Measurements from ENCODE around the gene TMTC2. TPM values are rescaled to one million over a fixed set of nuclear protein-coding genes. Genes with fewer than 3 reads are reported as not detected.
"Not testable (repeated sequence)": the region's sequence is repeated elsewhere in the genome, so short reads cannot be mapped to it uniquely, and the experiment has no call there.

Gene TMTC2
- total RNA-seq, 1 donor from 2014 or later = 37.3 TPM

DNA sequence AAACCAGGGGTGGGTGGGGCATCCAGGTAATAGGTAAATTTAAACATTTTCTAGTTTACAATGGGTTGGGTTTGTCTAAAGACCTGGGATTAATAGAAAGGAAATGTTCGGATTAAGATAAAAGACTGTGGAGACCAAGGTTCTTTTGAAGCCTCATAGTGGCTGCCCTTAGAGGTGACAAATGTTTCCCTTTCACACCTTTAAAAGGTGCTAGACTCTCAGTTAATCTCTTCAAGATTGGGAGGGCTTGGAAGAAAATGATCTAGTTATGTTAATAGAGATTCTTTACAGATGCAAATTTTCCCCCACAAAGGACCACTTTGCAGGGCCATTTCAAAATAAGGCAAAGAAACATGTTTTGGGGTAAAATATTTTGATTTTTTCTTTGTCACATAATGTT, 39.0 kb downstream of the TMTC2 start:
- no peak for DNase-seq (ENCODE audit: low spot score)

DNA sequence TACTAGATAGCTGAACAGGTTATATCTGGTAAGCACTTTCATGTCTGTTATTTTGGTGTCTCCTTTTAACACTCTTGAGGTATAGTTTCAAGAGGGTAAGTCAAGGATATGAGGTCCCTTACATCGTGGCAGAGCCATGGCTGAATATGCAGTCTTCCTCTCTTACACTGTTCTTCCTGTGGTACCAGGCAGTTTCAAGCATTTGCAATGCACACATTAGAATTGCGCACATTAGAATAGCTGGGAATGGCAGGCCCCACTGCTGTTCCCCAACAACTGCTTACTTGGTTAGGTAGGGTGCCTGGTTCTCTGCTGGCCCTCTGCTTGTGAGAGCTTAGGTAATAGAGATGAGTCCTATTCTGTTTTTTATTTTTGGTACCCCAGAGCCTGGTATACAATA, 41.2 kb downstream of the TMTC2 start:
- no peak for DNase-seq (ENCODE audit: low spot score)

DNA sequence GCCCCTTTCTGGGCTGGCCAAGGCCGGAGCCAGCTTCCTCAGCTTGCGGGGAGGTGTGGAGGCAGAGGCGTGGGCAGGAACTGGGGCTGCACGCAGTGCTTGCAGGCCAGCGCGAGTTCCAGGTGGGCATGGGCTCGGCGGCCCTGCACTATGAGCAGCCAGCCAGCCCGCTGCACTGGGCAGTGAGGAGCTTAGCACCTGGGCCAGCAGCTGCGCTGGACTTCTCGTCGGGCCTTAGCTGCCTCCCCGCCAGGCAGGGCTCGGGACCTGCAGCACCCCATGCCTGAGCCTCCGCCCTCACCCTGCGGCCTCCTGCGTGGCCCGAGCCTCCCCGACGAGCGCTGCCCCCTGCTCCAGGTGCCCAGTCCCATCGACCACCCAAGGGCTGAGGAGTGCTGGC, 42.0 kb downstream of the TMTC2 start:
- no peak for DNase-seq (ENCODE audit: low spot score)

DNA sequence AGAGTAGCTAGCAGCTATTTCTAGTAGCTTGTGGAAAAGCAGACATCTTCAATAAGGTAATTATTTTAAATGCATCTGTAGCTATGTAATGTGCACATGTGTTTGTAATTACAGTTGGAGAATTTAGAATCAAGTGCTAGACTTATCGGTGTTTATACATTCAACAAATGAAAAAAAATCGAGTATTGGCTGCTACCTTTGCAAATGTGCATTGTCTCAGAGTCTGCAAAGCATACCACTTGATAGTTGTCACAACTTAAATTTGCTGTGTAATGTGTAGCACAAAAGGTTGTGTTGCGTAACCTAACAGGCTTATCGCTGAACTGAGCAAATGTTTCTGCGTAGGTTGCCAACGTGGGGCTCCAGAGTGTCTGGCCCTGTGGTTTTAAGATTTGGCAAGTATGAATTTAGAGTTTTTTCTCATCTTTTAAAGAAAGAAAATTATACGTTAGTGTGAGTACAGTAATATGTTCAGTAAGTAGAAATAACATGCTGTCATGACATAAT, 44.3 kb downstream of the TMTC2 start:
- no peak for DNase-seq (ENCODE audit: low spot score)

DNA sequence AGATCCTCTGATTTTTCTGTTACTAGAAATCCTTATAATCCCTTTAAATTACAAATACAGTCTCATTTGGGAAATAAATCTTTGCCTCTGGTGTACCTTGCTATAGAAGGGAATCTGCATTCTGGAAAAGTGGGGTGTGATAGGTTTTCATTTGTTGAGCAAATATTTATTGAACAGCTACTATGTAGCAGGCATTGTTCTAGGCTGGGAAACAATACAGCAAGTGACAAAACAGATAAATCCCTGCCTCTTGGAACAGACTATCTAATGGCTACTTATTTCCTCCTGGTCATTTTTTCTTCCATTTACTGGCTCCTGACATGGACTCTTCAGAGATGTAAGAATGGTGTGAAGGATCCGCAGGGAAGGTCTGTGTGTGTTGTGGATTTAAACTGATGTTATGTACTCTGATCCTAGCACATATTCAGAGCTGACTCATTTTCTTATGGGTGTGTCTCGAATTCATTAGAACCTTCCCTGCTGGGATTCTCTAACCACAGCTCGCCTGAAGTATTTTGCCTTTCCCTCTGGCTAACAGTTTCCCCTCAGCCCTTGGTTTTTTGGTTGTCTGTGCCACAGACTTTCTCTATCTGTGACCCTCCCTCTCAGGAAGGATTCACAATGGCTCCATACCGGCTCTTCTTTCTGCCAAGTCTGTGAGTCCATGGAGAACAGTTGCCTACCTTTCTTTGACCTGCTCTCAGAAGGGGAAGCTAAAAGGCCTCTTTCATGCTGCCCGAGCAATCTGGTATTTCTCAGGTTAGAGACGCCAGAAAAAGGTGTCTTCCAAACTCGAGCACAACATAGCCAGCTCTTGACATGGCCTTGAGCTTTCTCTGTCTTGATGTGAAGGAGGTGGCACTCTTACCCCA, 53.7 kb downstream of the TMTC2 start:
- no peak for DNase-seq (ENCODE audit: low spot score)

DNA sequence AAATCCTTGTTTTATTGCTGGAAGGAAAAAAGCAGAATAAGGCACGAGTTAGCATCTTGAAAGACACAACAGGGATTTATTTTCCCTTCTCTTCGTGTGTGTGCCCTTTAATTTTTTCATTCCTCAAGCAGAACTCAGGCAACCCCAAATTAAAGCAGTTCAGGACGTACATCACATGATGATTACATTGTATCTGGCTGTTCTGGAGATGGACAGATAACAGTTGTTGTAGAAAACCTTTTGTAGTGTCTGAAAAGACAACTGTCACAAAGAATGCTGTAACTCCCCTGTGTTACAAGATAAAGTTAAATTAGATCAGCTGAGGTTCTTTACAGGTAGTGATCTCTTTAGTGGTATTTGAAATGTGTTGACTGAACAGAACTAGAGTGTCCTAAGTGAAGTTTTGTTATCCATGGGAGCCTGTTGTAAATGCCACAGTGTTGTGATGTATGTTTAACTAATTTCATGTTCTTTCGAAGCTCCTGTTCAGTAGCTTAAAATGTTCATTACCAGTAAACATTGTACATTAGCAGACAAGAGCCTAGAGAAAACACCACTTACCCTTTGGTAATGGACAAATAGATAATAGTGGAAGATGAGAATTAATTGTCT, 58.5 kb downstream of the TMTC2 start:
- DNase-seq (ENCODE audit: low spot score) = peak; percentile 2

DNA sequence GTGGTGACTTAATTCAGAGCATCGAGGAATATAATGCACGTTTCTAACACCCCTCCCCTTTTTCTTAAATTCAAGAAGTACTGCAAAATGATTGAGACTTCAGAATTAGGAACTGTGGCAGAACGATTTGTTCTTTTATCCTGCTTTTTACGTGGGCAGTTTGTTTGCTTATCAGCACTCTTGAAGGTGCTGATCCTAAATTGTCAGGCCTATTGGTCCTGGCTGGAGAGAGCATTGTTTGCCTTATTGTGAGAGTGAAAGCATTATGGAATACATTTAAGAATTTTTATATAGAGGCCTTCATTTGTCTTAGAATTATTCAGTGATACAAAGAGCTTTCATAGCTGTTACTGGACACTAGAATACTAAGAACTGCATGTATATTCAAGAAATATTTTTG, 59.1 kb downstream of the TMTC2 start:
- DNase-seq (ENCODE audit: low spot score) = no peak

DNA sequence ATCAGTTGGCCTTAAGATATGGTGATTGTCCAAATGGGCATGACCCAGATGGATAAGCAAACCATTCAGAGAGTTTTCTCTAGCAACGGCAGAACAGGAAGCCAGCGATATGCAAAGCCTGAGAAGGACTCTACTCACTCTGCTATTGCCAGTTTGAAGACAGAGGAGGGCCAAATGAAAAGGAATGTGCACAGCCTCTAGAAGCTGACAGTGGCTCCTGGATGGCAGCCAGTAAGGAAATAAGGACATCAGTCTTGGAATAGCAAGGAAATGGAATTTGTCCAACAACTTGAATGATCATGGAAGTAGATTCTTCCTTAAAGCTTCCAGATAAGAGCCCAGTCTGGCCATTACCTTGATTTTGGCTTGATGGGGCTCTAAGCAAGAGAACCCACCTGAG, 60.0 kb downstream of the TMTC2 start:
- no peak for DNase-seq (ENCODE audit: low spot score)

DNA sequence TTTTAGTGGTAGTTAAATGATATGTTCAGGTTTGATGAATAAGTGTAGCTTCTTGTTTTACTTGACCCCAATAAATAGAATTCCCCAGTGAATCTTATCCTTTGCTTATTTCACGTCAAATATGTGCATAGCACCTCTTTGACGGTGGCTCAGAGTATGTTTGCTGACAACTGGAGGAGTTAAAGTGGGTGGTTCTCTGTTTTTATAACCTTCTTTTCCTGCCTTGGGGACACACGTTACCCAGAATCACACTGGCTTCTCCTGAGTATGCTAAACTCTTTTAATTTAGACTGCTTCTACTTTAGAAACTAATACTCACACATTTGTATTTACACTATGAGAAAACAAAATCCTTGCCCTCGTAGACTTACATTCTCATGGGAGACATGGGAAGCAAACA, 62.3 kb downstream of the TMTC2 start:
- DNase-seq (ENCODE audit: low spot score) = no peak

DNA sequence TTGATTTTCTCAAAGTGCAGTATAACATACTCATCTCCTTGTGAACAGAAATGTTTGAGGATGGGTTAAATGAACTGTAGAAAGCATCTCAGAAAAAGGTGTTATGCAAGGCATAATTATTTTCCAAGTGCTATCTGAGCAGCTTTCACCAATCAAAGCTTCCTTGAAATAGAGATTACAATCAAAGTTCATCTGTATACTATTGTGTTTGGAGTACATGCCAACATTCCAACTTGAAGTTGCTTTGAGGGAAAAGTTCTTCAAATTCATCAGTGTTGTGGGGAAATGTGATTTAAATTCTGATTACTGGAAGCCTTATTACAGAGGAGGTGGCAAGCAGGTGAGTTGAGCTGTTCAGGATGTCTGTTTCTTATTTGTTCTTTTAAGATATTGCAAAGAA, 68.2 kb downstream of the TMTC2 start:
- DNase-seq (ENCODE audit: low spot score) = no peak

DNA sequence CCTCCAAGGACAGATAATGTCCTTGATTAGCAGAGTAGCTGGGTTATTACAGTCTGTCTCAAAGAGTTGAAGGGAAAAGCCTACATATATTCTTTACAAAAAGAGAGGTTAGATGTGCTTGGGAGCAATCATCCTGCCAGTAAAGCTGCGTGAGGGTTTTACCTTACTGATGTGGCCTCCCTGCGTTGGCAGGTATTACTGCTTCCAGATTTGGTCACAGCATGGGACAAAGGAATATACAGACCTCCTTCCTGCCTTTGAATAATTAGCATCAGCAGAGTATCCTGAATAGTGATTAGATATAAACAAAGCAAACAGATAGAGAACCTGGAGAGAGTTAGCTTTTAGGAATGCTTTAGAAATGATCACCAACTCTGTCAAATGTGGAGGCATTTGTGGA, 69.6 kb downstream of the TMTC2 start:
- DNase-seq (ENCODE audit: low spot score) = no peak

DNA sequence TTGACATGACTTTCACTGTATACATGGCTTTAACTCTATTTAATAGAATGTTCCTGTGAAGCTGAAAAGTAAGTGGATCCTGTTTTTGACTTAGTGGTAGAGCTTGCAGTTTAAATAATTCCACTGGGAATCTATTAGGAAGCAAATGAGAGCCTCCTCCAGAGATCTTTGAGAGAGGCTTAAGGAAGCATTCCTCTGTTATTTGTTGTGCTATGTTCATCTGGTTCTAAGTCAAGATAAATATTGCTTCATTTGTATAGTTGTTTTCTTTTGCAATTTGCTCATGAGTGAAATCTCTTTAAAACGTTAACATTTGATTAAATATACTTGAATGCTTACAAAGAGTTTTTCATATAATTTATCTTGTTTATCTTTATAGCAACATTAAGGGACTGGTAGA, 70.4 kb downstream of the TMTC2 start:
- DNase-seq (ENCODE audit: low spot score) = peak; percentile 49

DNA sequence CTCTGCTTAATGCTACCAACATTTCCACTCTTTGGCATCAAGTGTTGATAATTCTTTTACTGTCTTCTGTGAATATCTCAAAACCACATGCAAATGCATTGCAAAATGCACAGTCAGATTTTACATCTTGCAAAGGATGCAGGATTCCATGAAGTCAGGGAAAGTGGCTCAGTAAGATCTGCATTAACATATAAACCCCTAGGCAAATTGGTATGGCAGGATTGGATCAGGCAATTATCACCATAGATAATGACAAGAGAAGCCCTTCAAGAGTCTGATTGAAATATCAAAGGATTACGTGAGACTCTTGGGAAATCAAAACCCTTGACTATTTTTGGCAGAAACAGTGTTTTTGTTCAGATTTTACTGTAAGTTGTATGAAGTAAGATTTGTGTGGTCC, 71.0 kb downstream of the TMTC2 start:
- peak; percentile 49 for DNase-seq (ENCODE audit: low spot score)

DNA sequence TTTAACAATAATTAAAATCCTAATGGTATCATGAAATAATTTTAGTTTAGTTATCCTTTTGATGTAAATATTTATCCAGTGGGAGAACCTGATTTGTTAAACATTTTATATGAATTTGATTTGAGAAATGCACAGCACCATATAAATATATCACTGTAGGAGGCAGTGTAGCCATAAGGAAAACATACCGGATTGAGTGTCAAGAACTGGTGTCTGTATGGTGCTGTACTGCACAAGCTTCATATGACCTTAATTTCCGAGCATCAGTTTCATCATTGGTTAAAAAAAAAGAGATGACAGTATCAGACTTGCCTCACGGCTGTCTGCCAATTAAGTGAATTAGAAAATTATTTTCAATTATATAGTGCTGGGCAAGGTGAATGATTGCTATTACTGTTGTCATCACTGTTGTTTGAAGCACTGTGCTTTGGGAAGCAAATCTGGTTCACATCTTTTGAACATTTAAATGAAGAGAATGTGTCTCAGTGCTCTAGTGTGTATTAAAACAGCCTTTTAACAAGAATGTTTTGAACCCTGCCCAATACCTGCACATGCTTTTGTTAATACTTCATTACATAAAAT, 72.1 kb downstream of the TMTC2 start:
- no peak for DNase-seq (ENCODE audit: low spot score)

DNA sequence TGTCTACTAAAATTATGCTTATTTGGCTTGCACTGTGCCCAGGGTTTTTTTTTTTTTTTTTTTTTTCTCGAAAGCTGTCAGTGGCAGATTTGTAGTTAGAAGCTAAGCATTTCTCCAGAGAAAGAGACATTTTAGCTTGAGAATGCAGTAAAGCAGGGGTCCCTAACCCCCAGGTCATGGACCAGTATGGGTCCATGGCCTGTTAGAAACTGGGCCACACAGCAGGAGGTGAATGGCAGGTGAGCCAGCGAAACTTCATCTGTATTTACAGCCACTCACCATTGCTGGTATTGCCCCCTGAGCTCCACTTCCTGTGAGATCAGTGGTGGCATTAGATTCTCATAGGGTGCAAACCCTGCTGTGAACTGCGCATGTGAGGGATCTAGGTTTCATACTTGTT, 73.7 kb downstream of the TMTC2 start:
- DNase-seq (ENCODE audit: low spot score) = no peak

DNA sequence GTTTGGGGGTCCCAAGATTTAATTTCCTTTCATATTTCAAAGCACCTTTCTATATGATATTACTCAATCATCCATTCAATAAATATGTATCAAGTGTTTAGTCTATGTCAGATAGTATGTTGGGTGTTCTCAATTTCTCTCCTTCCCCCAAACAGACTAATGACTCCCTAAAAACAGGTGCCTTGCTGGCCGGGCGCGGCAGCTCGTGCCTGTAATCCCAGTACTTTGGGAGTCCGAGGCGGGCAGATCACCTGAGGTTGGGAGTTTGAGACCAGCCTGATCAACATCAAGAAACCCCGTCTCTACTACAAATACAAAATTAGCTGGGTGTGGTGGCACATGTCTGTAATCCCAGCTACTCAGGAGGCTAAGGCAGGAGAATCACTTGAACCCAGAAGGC, 78.5 kb downstream of the TMTC2 start:
- not testable (repeated sequence) for DNase-seq (ENCODE audit: low spot score)

DNA sequence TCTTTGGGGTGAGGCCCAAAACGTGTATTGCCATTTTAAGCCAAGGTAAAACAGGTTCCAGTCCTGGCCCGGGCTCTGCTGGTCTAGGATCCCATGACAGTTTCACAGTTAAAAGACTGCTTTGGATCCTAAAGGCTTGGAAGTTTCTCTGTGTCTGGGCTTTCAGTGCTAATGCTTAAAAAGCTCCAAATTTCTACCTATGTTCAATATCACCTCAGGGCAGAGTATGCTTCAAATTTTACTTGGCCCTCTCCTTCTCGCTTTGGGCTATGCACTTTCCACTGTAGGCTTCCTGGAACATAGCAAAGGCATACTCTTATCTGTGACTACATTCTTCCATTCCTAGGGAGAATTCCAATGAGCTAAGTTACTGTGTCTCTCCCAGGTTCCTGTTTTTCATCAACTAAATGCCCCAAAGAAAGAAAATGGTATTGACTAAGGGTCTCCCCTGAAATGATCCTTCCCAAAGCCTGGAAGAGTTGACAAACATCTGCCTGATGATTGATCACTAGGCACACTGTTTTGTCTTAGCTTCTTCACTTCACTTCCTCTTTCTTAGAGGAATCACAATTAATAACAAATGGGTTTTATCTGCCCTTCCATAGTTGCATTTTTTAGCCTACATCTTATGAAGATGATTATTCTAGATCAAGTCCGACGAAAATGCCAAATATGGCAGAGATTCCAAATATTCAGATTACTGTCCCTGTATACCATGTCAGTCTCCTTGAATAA, 79.4 kb downstream of the TMTC2 start:
- peak; percentile 16 for DNase-seq (ENCODE audit: low spot score)

DNA sequence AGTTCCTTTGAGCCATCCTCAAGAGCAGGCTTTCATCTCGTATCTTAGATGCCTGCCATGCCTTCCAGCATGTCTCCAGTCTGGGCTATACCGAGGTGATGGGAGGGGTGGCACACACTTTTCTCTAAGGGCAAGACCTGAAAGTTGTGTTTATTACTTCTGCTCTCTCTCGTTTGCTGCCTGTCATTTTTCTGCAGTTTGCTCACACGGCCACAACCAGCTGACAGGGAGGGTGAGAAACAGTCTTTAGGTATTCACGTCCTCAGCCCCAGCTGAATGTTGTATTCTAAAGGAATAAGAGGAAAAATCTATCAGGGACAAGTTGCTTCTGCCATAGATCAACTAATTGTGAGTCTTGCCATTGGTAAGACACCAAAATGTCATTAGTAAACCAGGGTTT, 88.0 kb downstream of the TMTC2 start:
- DNase-seq (ENCODE audit: low spot score) = no peak

DNA sequence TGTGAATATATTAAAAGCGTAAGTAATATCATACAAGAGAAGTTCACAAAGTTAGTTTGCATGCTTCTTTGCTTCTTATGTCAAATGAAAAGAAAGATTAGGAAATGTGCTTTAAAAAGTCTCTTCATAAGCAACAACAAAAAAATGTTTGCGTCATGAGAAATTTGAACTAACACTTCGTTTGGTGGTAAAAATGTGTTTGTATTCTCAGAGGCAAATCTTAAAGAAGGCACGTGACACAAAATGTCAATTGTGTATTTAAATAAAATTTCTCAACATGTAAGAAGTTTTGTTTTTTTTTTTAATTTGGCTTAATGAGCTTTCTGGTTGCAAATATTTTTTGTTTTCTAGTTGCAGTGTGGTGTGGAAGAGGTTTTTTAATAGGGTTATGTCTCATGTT, 93.8 kb downstream of the TMTC2 start:
- no peak for DNase-seq (ENCODE audit: low spot score)

DNA sequence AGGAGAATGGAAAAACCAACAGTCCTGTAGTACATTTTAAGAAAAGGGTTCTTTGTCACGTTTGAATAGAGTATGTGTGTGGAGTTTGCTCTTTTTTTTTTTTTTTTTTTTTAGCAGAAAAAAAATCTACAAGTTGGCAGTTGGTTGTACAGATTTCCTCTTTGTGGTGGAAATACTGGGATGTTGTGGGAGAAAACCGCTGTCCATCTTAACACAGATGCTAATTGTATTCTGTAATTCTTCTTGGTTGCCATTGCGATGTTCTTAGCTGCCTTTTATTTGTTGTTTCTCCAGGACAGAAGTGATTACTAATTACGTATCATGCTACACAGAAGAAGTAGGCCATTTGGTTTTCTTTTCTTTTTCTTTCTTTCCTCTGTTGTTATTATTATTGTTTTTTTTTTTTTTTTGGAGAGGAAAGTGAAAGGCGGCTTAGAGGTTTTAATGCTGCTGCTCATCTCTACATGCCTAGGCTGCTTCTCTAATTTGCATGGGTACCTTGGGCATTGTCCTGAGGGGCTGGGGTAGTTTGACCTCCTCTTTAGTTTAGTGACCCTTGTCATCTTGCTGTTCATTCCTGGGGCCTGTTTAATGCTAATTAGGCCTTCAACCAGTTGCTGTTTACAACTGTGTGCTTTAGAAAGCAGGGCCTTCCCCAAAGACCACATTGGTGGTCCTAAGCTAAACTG, 94.7 kb downstream of the TMTC2 start:
- no peak for DNase-seq (ENCODE audit: low spot score)

DNA sequence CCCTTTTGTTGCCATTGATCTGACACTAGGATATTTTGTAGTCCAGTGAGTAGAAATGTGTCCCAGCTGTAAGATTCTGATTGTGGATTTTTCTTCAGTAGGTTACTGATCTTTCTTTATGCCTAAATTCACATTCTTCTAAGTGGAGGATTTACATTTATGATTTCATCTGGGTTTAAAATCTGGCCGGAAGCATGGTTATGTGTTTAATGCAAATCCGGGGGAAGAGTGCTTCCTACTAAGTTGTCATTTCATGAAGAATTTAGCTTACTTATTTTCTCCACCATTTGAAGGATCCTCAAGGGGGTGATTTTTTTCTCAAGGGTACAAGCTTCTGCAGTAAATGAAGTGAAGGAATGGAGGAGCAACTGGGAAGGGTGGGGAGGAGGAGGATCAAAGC, 96.7 kb downstream of the TMTC2 start:
- DNase-seq (ENCODE audit: low spot score) = peak; percentile 29

DNA sequence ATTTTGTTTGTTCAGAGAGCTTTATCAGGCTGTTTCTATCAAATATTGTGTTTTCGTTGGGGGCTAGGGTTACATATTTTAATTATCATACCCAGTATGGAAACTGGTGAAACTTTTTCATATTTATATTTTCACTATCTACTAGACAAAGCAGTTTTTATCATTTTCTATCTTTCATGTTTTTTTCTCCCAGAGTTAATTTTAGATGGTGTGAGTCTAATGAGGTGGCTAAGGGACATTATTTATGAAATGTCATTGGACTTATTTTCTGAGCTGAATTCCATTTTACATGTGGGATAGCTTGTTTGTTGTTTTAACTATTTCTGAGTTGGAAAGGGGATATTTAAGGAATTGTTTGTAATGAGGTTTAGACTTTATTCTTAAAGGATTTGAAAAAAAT, 100.3 kb downstream of the TMTC2 start:
- DNase-seq (ENCODE audit: low spot score) = no peak
